ENCODE measurements around the gene FHIP1A. TPM values are rescaled to one million over a fixed set of nuclear protein-coding genes. Genes with fewer than 3 reads are reported as not detected.
A peak's percentile ranks its signal among the peaks of the same experiment; 100 is the strongest.

Gene FHIP1A
- total RNA-seq, 1 donor from 2014 or later, result 15.1 TPM

GRCh38 chr4:151417164-151417571 lies 8.2 kb downstream of the FHIP1A start:
- Histone ChIP-seq H3K36me3 (ENCODE audit: control insufficient read depth in 3 of 3, insufficient read depth in 3 of 3, low read length in 3 of 3) (peaks cover 0 to 2% (median 0%) of the 10 kb centered on the region in 3 donors), H3K9ac (ENCODE audit: low read depth in 1 of 3, low read length in 3 of 3) (no peak overlapping the region), H3K27ac (ENCODE audit: low read depth, low read length) (no peak overlapping the region), H3K9me3 (ENCODE audit: control insufficient read depth in 3 of 3, low read length in 3 of 3) (no peaks in the 10 kb centered on the region), H3K4me3 (ENCODE audit: low read length in 3 of 3) (no peak overlapping the region), H3K27me3 (ENCODE audit: control insufficient read depth in 3 of 3, insufficient read depth in 3 of 3, low read length in 3 of 3) (no peaks in the 10 kb centered on the region), H3K4me1 (ENCODE audit: control insufficient read depth in 3 of 3, insufficient read depth in 3 of 3, low read length in 3 of 3) (peaks cover 13 to 25% (median 14%) of the 10 kb centered on the region in 3 donors)

GRCh38 chr4:151417766-151418376 lies 8.9 kb downstream of the FHIP1A start:
- Histone ChIP-seq H3K9me3 (ENCODE audit: control insufficient read depth in 3 of 3, low read length in 3 of 3) (no peaks in the 10 kb centered on the region), H3K27ac (ENCODE audit: low read depth, low read length) (no peak overlapping the region), H3K36me3 (ENCODE audit: control insufficient read depth in 3 of 3, insufficient read depth in 3 of 3, low read length in 3 of 3) (peaks cover 0 to 2% (median 0%) of the 10 kb centered on the region in 3 donors), H3K4me3 (ENCODE audit: low read length in 3 of 3) (no peak overlapping the region), H3K27me3 (ENCODE audit: control insufficient read depth in 3 of 3, insufficient read depth in 3 of 3, low read length in 3 of 3) (no peaks in the 10 kb centered on the region), H3K4me1 (ENCODE audit: control insufficient read depth in 3 of 3, insufficient read depth in 3 of 3, low read length in 3 of 3) (peaks cover 13 to 27% (median 17%) of the 10 kb centered on the region in 3 donors), H3K9ac (ENCODE audit: low read depth in 1 of 3, low read length in 3 of 3) (no peak overlapping the region)

- Histone ChIP-seq H3K9me3 (ENCODE audit: control insufficient read depth in 3 of 3, low read length in 3 of 3) (no peaks in the 10 kb centered on the region), H3K27me3 (ENCODE audit: control insufficient read depth in 3 of 3, insufficient read depth in 3 of 3, low read length in 3 of 3) (no peaks in the 10 kb centered on the region), H3K4me1 (ENCODE audit: control insufficient read depth in 3 of 3, insufficient read depth in 3 of 3, low read length in 3 of 3) (peaks cover 13 to 30% (median 17%) of the 10 kb centered on the region in 3 donors), H3K36me3 (ENCODE audit: control insufficient read depth in 3 of 3, insufficient read depth in 3 of 3, low read length in 3 of 3) (peaks cover 0 to 2% (median 0%) of the 10 kb centered on the region in 3 donors), H3K9ac (ENCODE audit: low read depth in 1 of 3, low read length in 3 of 3) (no peak overlapping the region), H3K4me3 (ENCODE audit: low read length in 3 of 3) (no peak overlapping the region), H3K27ac (ENCODE audit: low read depth, low read length) (no peak overlapping the region)
Measured at GRCh38 chr4:151418385-151418784, 9.4 kb downstream of the FHIP1A start.

- H3K4me3 ChIP-seq (ENCODE audit: low read length in 3 of 3), result no peak overlapping the region
- H3K36me3 ChIP-seq (ENCODE audit: control insufficient read depth in 3 of 3, insufficient read depth in 3 of 3, low read length in 3 of 3), result peaks cover 0 to 2% (median 0%) of the 10 kb centered on the region in 3 donors
- no peaks in the 10 kb centered on the region for H3K9me3 ChIP-seq (ENCODE audit: control insufficient read depth in 3 of 3, low read length in 3 of 3)
- peaks cover 13 to 33% (median 17%) of the 10 kb centered on the region in 3 donors for H3K4me1 ChIP-seq (ENCODE audit: control insufficient read depth in 3 of 3, insufficient read depth in 3 of 3, low read length in 3 of 3)
- no peaks in the 10 kb centered on the region for H3K27me3 ChIP-seq (ENCODE audit: control insufficient read depth in 3 of 3, insufficient read depth in 3 of 3, low read length in 3 of 3)
- H3K27ac ChIP-seq (ENCODE audit: low read depth, low read length), result no peak overlapping the region
- no peak overlapping the region for H3K9ac ChIP-seq (ENCODE audit: low read depth in 1 of 3, low read length in 3 of 3)
Measured at GRCh38 chr4:151418856-151419255, 9.9 kb downstream of the FHIP1A start.

GRCh38 chr4:151420250-151420807 lies 11.4 kb downstream of the FHIP1A start:
- no peak overlapping the region for H3K9ac ChIP-seq (ENCODE audit: low read depth in 1 of 3, low read length in 3 of 3)

GRCh38 chr4:151422854-151423253 lies 13.9 kb downstream of the FHIP1A start:
- Histone ChIP-seq H3K36me3 (ENCODE audit: control insufficient read depth in 3 of 3, insufficient read depth in 3 of 3, low read length in 3 of 3) (no peaks in the 10 kb centered on the region), H3K4me1 (ENCODE audit: control insufficient read depth in 3 of 3, insufficient read depth in 3 of 3, low read length in 3 of 3) (peaks cover 9 to 29% (median 18%) of the 10 kb centered on the region in 3 donors), H3K4me3 (ENCODE audit: low read length in 3 of 3) (no peak overlapping the region), H3K9ac (ENCODE audit: low read depth in 1 of 3, low read length in 3 of 3) (no peak overlapping the region), H3K27ac (ENCODE audit: low read depth, low read length) (no peak overlapping the region), H3K9me3 (ENCODE audit: control insufficient read depth in 3 of 3, low read length in 3 of 3) (no peaks in the 10 kb centered on the region), H3K27me3 (ENCODE audit: control insufficient read depth in 3 of 3, insufficient read depth in 3 of 3, low read length in 3 of 3) (no peaks in the 10 kb centered on the region)

More at GRCh38 chr4:151420250-151420807, 11.4 kb downstream of the FHIP1A start:
- H3K9me3 ChIP-seq (ENCODE audit: control insufficient read depth in 3 of 3, low read length in 3 of 3), result no peaks in the 10 kb centered on the region
- peaks cover 0 to 2% (median 0%) of the 10 kb centered on the region in 3 donors for H3K36me3 ChIP-seq (ENCODE audit: control insufficient read depth in 3 of 3, insufficient read depth in 3 of 3, low read length in 3 of 3)
- no peaks in the 10 kb centered on the region for H3K27me3 ChIP-seq (ENCODE audit: control insufficient read depth in 3 of 3, insufficient read depth in 3 of 3, low read length in 3 of 3)
- H3K4me1 ChIP-seq (ENCODE audit: control insufficient read depth in 3 of 3, insufficient read depth in 3 of 3, low read length in 3 of 3), result peaks cover 12 to 35% (median 21%) of the 10 kb centered on the region in 3 donors
- H3K27ac ChIP-seq (ENCODE audit: low read depth, low read length), result no peak overlapping the region
- H3K4me3 ChIP-seq (ENCODE audit: low read length in 3 of 3), result no peak overlapping the region

- Histone ChIP-seq H3K9me3 (ENCODE audit: control insufficient read depth in 3 of 3, low read length in 3 of 3) (no peaks in the 10 kb centered on the region), H3K4me3 (ENCODE audit: low read length in 3 of 3) (peak overlapping the region in 1 of 3 donors; percentile 23), H3K36me3 (ENCODE audit: control insufficient read depth in 3 of 3, insufficient read depth in 3 of 3, low read length in 3 of 3) (no peaks in the 10 kb centered on the region), H3K9ac (ENCODE audit: low read depth in 1 of 3, low read length in 3 of 3) (peak overlapping the region in 2 of 3 donors; percentile 10 to 57), H3K4me1 (ENCODE audit: control insufficient read depth in 3 of 3, insufficient read depth in 3 of 3, low read length in 3 of 3) (peaks cover 15 to 36% (median 19%) of the 10 kb centered on the region in 3 donors), H3K27me3 (ENCODE audit: control insufficient read depth in 3 of 3, insufficient read depth in 3 of 3, low read length in 3 of 3) (no peaks in the 10 kb centered on the region), H3K27ac (ENCODE audit: low read depth, low read length) (peak overlapping the region; percentile 51)
Measured at GRCh38 chr4:151426513-151426912, 17.5 kb downstream of the FHIP1A start.

GRCh38 chr4:151427266-151427665 lies 18.3 kb downstream of the FHIP1A start:
- Histone ChIP-seq H3K36me3 (ENCODE audit: control insufficient read depth in 3 of 3, insufficient read depth in 3 of 3, low read length in 3 of 3) (no peaks in the 10 kb centered on the region), H3K4me1 (ENCODE audit: control insufficient read depth in 3 of 3, insufficient read depth in 3 of 3, low read length in 3 of 3) (peaks cover 15 to 35% (median 19%) of the 10 kb centered on the region in 3 donors), H3K9me3 (ENCODE audit: control insufficient read depth in 3 of 3, low read length in 3 of 3) (no peaks in the 10 kb centered on the region), H3K27ac (ENCODE audit: low read depth, low read length) (peak overlapping the region; percentile 51), H3K27me3 (ENCODE audit: control insufficient read depth in 3 of 3, insufficient read depth in 3 of 3, low read length in 3 of 3) (no peaks in the 10 kb centered on the region), H3K4me3 (ENCODE audit: low read length in 3 of 3) (peak overlapping the region in 1 of 3 donors; percentile 33), H3K9ac (ENCODE audit: low read depth in 1 of 3, low read length in 3 of 3) (peak overlapping the region in 2 of 3 donors; percentile 57 to 58)

GRCh38 chr4:151428346-151428745 lies 19.4 kb downstream of the FHIP1A start:
- Histone ChIP-seq H3K27ac (ENCODE audit: low read depth, low read length) (no peak overlapping the region), H3K4me1 (ENCODE audit: control insufficient read depth in 3 of 3, insufficient read depth in 3 of 3, low read length in 3 of 3) (peaks cover 13 to 39% (median 19%) of the 10 kb centered on the region in 3 donors), H3K4me3 (ENCODE audit: low read length in 3 of 3) (no peak overlapping the region), H3K9ac (ENCODE audit: low read depth in 1 of 3, low read length in 3 of 3) (no peak overlapping the region), H3K27me3 (ENCODE audit: control insufficient read depth in 3 of 3, insufficient read depth in 3 of 3, low read length in 3 of 3) (no peaks in the 10 kb centered on the region), H3K36me3 (ENCODE audit: control insufficient read depth in 3 of 3, insufficient read depth in 3 of 3, low read length in 3 of 3) (no peaks in the 10 kb centered on the region), H3K9me3 (ENCODE audit: control insufficient read depth in 3 of 3, low read length in 3 of 3) (no peaks in the 10 kb centered on the region)

- peaks cover 9 to 34% (median 19%) of the 10 kb centered on the region in 3 donors for H3K4me1 ChIP-seq (ENCODE audit: control insufficient read depth in 3 of 3, insufficient read depth in 3 of 3, low read length in 3 of 3)
- no peak overlapping the region for H3K4me3 ChIP-seq (ENCODE audit: low read length in 3 of 3)
- H3K9me3 ChIP-seq (ENCODE audit: control insufficient read depth in 3 of 3, low read length in 3 of 3), result no peaks in the 10 kb centered on the region
- no peak overlapping the region for H3K27ac ChIP-seq (ENCODE audit: low read depth, low read length)
- no peaks in the 10 kb centered on the region for H3K36me3 ChIP-seq (ENCODE audit: control insufficient read depth in 3 of 3, insufficient read depth in 3 of 3, low read length in 3 of 3)
- no peaks in the 10 kb centered on the region for H3K27me3 ChIP-seq (ENCODE audit: control insufficient read depth in 3 of 3, insufficient read depth in 3 of 3, low read length in 3 of 3)
- H3K9ac ChIP-seq (ENCODE audit: low read depth in 1 of 3, low read length in 3 of 3), result no peak overlapping the region
Measured at GRCh38 chr4:151429957-151430570, 21.1 kb downstream of the FHIP1A start.

Measured in skeletal muscle tissue (tissue), 4 donors.